Bronchial epithelial cell (primary cell): ENCODE data around the gene ZNF775. TPM values are rescaled to one million over a fixed set of nuclear protein-coding genes. Genes with fewer than 3 reads are reported as not detected.

Experiments used
- DNase-seq: peaks from one replicate; pipeline ENCODE4 v3.0.0-alpha.2; 2010; ENCODE audit warnings: low read depth
- FAIRE-seq: peaks from 2 replicates; lab custom pipeline; 2011; peaks lifted over from hg19 to GRCh38; lab: Jason Lieb, UNC
- H3K27me3 ChIP-seq: 2 replicates; pipeline ENCODE4 v1.5.1; 2011; ENCODE audit warnings: low read length; ENCODE audit not compliant: control insufficient read depth, insufficient read depth
- H3K36me3 ChIP-seq: 2 replicates; pipeline ENCODE4 v1.5.1; 2011; ENCODE audit warnings: low read length; ENCODE audit not compliant: control insufficient read depth, insufficient read depth
- H3K4me3 ChIP-seq: 2 replicates; pipeline ENCODE4 v1.5.1; 2011; ENCODE audit warnings: mild to moderate bottlenecking, low read depth, low read length, control low read depth
- total RNA-seq: library from RNA; depleted of rRNA; stranded (reverse); fragments of >200 nt; gene quantifications from 2 replicates; pipeline ENCODE4 v1.2.1, GENCODE V29; 2014
- TF ChIP-seq, protein P1 (sequence below): IDR thresholded peaks from 2 replicates; pipeline ENCODE4 v1.5.1; 2011; ENCODE audit warnings: mild to moderate bottlenecking, moderate library complexity, low read length, control low read depth, inconsistent platforms; ENCODE audit not compliant: insufficient read depth, severe bottlenecking

The ZNF775 gene
- total RNA-seq, 1 donor from 2014 or later: 3.2 TPM

DNA sequence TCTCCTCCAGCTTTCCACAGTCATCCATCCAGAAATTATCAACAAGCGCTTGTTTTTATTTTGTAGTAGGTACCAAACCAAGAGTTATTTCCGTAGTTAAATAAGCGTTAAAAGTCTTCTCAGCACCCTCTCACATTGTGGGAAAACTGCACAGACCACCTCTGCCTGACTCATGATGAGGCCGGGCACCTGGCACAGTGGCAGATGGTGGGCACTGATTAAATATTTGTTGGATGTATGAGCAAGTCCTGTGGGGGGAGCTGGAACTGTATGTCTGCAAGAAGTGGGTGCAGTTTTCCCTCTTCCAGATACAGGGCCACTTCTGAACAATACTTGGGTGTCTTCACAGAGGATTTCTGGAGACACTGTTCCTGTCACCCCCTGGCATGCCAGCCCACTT is 15.8 kb upstream of the ZNF775 start:
- Histone ChIP-seq H3K4me3 (no peak overlapping the region), H3K27me3 (no peaks in the 10 kb centered on the region), H3K36me3 (no peaks in the 10 kb centered on the region)
- DNase-seq (no peak), FAIRE-seq (no peak)
- TF ChIP-seq, protein P1, sequence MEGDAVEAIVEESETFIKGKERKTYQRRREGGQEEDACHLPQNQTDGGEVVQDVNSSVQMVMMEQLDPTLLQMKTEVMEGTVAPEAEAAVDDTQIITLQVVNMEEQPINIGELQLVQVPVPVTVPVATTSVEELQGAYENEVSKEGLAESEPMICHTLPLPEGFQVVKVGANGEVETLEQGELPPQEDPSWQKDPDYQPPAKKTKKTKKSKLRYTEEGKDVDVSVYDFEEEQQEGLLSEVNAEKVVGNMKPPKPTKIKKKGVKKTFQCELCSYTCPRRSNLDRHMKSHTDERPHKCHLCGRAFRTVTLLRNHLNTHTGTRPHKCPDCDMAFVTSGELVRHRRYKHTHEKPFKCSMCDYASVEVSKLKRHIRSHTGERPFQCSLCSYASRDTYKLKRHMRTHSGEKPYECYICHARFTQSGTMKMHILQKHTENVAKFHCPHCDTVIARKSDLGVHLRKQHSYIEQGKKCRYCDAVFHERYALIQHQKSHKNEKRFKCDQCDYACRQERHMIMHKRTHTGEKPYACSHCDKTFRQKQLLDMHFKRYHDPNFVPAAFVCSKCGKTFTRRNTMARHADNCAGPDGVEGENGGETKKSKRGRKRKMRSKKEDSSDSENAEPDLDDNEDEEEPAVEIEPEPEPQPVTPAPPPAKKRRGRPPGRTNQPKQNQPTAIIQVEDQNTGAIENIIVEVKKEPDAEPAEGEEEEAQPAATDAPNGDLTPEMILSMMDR: no peak

DNA sequence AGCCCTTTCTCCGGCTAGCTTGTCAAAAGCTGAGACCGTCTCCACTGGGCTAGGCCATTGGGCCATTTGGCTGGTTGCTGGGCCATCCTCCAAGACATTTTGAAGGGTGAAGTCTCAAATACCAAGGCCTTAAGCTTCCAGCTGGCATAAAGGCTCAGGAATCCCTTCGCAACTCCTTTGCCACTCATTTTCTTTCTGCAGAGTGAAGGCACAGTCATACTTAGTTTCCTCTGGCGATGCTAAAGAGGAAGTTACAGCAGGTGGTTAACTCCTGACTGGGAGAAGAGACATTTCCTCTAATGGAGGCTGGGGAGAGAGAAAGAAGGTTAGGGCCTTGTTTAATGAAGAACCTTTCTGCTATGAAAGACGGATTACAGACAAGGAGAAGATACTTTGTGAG is 15.3 kb upstream of the ZNF775 start:
- Histone ChIP-seq H3K27me3 (no peaks in the 10 kb centered on the region), H3K36me3 (no peaks in the 10 kb centered on the region), H3K4me3 (no peak overlapping the region)
- TF ChIP-seq, protein P1: no peak
- DNase-seq (no peak), FAIRE-seq (no peak)

DNA sequence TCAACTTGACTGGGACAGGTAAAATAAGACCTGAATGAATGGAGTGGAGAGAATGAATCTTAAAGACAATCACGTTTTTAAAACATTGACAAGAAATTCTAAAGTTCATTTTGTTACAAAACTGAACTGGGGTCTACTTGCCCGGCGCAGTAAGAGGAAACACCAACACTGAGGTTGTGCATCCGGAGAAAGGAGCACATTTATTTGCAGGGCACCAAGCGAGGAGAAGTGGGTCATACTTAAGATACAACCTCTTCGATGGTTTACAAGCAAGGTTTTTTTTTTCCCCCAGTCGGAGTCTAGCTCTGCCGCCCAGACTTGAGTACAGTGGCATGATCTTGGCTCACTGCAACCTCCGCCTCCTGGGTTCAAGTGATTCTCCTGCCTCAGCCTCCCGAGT is 13.9 kb upstream of the ZNF775 start:
- Histone ChIP-seq H3K27me3 (no peaks in the 10 kb centered on the region), H3K4me3 (no peak overlapping the region), H3K36me3 (no peaks in the 10 kb centered on the region)
- no peak for DNase-seq
- no peak for FAIRE-seq
- TF ChIP-seq, protein P1: no peak

DNA sequence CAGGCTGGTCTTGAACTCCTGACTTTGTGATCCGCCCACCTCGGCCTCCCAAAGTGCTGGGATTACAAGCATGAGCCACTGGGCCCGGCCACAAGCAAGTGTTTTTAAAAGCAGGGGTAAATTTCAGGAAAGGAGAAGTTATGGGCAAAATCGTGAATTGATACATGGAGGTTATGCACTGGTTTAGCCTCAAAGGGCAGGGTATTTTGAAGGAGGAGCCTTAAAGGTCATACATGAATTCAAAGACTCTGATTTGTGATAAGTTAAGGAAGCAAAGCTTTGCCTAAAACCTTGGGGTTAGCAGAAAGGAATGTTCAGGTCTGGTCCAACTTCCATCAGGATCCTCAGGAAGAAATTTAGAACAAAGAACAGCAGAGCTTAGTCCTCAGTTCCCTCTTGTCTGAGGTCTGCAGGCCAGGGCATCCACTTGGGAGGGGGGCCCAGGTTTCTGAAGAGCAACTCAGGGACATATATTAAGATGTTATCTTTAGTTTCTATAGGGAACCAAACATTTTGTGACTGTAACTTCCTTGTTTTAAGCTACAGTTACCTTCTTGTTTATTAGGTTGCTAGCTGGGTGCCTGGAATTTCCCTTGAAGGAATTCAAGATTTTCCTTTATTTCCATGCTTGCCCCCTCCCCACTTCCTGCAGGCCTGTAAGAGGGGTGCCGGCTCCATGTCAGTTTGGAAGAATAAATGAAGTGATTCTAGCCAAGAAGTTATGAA is 13.3 kb upstream of the ZNF775 start:
- no peak overlapping the region for H3K4me3 ChIP-seq
- no peaks in the 10 kb centered on the region for H3K36me3 ChIP-seq
- no peaks in the 10 kb centered on the region for H3K27me3 ChIP-seq
- FAIRE-seq: no peak
- no peak for DNase-seq
- TF ChIP-seq, protein P1: no peak

DNA sequence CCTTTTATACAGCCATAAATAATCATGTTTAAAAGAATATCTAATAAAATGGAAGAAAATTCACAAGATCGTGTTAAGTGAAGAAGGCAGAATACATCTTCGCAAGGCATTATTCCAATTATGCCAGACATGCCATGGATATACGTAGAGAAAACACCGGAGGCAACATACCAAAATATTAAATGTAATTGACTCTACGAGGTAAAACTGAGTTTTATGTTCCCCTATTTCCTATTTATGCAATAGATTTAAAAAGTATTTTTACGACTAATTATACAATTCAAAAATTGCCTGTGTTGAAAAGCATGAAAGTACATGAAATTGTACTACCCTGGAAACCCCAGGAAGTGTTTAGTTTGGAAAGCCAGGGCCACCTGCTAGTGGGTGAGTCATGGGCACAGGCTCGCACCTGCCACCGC is 11.4 kb upstream of the ZNF775 start:
- TF ChIP-seq, protein P1: no peak
- Histone ChIP-seq H3K4me3 (peak overlapping the region; percentile 72), H3K36me3 (peaks cover 2% of the 10 kb centered on the region), H3K27me3 (no peaks in the 10 kb centered on the region)
- DNase-seq (peak; percentile 62), FAIRE-seq (no peak)
